ENCODE data around the gene PDPR. TPM values are rescaled to one million over a fixed set of nuclear protein-coding genes. Genes with fewer than 3 reads are reported as not detected.

Gene PDPR
- total RNA-seq (2014; rRNA removed; shearing (Covaris generic)), result 24.7 and 28.5 TPM in 2 replicates

GRCh38 chr16:70113982-70114826 is at the start of gene PDPR:
Gene PDPR (plus strand): TSS chr16:70114332. CDS start chr16:70120493, 6,161 bp downstream.

DNA sequence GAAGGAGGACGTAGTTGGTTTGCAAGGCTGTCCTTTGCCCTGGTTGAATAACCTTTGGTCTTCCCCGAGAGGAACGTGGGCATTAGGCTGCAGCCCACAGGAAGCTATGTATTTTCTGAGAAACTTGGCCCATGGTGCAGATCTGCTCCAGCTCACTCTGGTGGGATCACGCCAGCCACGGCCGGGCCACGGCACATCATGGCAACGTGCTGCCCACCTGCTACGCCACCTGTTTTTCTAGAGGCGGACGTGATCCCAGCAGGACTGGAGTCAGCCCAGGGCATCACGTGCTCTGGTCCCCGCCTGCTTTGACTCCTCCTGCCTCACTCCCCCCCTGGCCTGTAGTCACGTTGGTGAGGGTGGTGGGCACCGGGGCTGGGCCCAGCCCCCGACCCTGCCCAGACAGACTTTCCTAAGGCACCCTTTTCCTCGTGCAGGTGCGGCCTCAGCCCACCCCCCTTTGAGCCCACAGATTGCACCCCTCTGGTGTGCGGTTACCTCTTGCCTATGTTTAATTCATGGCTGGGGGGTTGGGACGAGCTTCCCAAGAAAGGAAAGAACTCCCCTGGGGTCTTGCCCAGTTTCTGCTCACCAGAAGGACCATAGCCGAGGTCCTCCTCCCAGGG is 59.2 kb downstream of the PDPR start, which contains the start of gene CLEC18C:
CLEC18C (plus strand) TSS at position 576 of the 626 bp plus-strand sequence. CDS start 492 bp downstream, outside the sequence.

Small RNA genes lying within 50 kb of the gene (small RNA-seq; reads per million reads assigned to genes)
- gene AC009060.2, result not detected

Other genes with a start within 250 kb of the PDPR start
- gene CLEC18A, start 163.0 kb upstream of the PDPR start, total RNA-seq (2014; rRNA removed; shearing (Covaris generic)), result 6.3 and 7.2 TPM in 2 replicates
- 0.21 and 0.49 TPM in 2 replicates for gene CLEC18C, start 59.5 kb downstream of the PDPR start, total RNA-seq (2014; rRNA removed; shearing (Covaris generic))
- 45.1 and 48.9 TPM in 2 replicates for gene EXOSC6, start 137.6 kb downstream of the PDPR start, total RNA-seq (2014; rRNA removed; shearing (Covaris generic))
- 296 and 303 TPM in 2 replicates for gene AARS1, start 175.2 kb downstream of the PDPR start, total RNA-seq (2014; rRNA removed; shearing (Covaris generic))
- 37.8 and 38.3 TPM in 2 replicates for gene DDX19B, start 184.9 kb downstream of the PDPR start, total RNA-seq (2014; rRNA removed; shearing (Covaris generic))
- gene DDX19A, start 232.6 kb downstream of the PDPR start, total RNA-seq (2014; rRNA removed; shearing (Covaris generic)), result 80.0 and 83.9 TPM in 2 replicates

All from A375 (cell line).